Lung (tissue), 12 donors: ENCODE results near the gene TMEM179B. TPM values are rescaled to one million over a fixed set of nuclear protein-coding genes. Genes with fewer than 3 reads are reported as not detected.

Experiments used
- ATAC-seq: fragments of 200-7000 bp; cut with Tn5 transposase; one replicate; pipeline ENCODE4 v1.9.1; 2020; ENCODE audit warnings: moderate number of reproducible peaks; ENCODE audit not compliant: insufficient read depth, low FRiP score
- DNase-seq, 3 donors: peaks; one replicate each; pipeline ENCODE4 v3.0.0-alpha.2; 2013 to 2017
- H3K27ac ChIP-seq, 2 donors: one replicate each; pipeline ENCODE4 v1.5.1; 2013; ENCODE audit warnings: mild to moderate bottlenecking in 2 of 2, moderate library complexity in 2 of 2, control low read depth in 1 of 2, inconsistent platforms in 1 of 2, low read depth in 1 of 2, low read length in 1 of 2
- H3K27me3 ChIP-seq, 3 donors: one replicate each; pipeline ENCODE4 v1.5.1; 2013; ENCODE audit warnings: low read length in 2 of 3; ENCODE audit not compliant: control insufficient read depth in 3 of 3, insufficient read depth in 3 of 3
- H3K36me3 ChIP-seq, 4 donors: one replicate each; pipeline ENCODE4 v1.5.1; 2013; ENCODE audit warnings: low read length in 4 of 4, mild to moderate bottlenecking in 1 of 4, moderate library complexity in 1 of 4; ENCODE audit not compliant: control insufficient read depth in 4 of 4, insufficient read depth in 4 of 4
- H3K4me1 ChIP-seq, 5 donors: one replicate each; pipeline ENCODE4 v1.5.1; 2013; ENCODE audit warnings: low read length in 5 of 5, mild to moderate bottlenecking in 2 of 5, moderate library complexity in 1 of 5; ENCODE audit not compliant: control insufficient read depth in 5 of 5, insufficient read depth in 5 of 5
- H3K4me3 ChIP-seq: one replicate; pipeline ENCODE4 v1.5.1; 2013; ENCODE audit warnings: mild to moderate bottlenecking, control low read depth, moderate library complexity
- H3K9ac ChIP-seq, 2 donors: one replicate each; pipeline ENCODE4 v1.5.1; 2013; ENCODE audit warnings: low read length in 2 of 2, control low read depth in 1 of 2; ENCODE audit not compliant: insufficient read depth in 1 of 2
- H3K9me3 ChIP-seq, 4 donors: one replicate each; pipeline ENCODE4 v1.5.1; 2013; ENCODE audit warnings: low read length in 3 of 4, mild to moderate bottlenecking in 1 of 4, moderate library complexity in 1 of 4; ENCODE audit not compliant: control insufficient read depth in 4 of 4, insufficient read depth in 3 of 4
- WGBS, 2 donors: extraction: QIAGEN DNeasy Blood & Tissue Kit; methylation state at CpG; one replicate each; pipeline ENCODE4 v1.1.7; 2013; 5-methylcytosine and 5-hydroxymethylcytosine counted together
- polyA plus RNA-seq, 2 donors: library from polyadenylated mRNA; stranded (reverse); fragments of 200-250 nt; gene quantifications; one replicate each; pipeline ENCODE4 v1.2.1, GENCODE V29; 2013
- total RNA-seq, 2 donors: library from RNA; depleted of rRNA in 1 of 2; stranded (reverse); fragments of >200 nt in 1 of 2; gene quantifications; one replicate each; pipeline ENCODE4 v1.2.1, GENCODE V29; 2014 to 2021
- TF ChIP-seq, protein P1 (sequence below): IDR thresholded peaks from 2 replicates; pipeline ENCODE4 v1.5.1; 2012; ENCODE audit warnings: mild to moderate bottlenecking; ENCODE audit errors: control extremely low read depth, extremely low read depth
- donor health status: control.
- donor health status: control.
- donor health status: Bipolar disorder and iron deficiency.
- donor health status: healthy.
- donor health status: DM: yes; HTN: yes; CAD: no.

TMEM179B gene
- total and polyA plus RNA-seq, 4 donors = 40.0 to 87.6 (median 64.9) TPM

DNA sequence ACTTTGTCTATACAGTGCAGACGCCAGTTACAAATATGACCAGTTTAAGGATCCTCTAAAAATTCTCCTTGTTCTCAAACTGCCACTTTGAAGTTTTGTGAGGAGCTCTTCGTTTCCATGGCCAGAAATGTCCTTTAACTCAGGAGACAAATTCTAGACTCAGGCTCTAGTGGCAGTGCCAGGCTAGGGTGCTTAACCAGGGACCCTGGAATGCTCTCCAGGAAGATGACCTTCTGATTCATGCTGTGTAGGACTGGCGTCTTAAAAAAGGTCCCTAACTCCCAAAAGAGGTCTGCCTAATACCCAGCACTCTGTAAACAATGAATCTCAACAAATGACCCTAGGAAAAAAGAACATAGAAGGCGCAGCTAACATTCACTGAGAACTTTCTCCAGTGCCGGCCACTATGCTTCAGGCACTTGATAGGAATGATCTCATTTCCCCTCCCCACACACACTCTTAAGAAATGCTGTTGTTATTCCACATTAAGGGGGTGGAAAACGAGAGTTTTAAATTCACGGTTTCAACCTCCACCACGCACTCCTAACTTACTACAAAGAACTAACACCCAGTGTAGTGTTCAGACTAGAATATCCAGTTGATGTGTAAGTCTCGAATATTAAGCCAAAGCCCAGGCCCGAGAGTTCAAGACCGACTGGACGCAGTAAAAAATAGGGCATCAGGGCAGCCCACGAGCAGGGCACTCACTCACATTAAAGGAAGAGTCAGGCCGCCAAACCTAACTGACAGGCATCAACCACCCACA is 17.3 kb downstream of the TMEM179B start:
- Histone ChIP-seq H3K4me3 (peak overlapping the region; percentile 91), H3K4me1 (peaks cover 0 to 24% (median 13%) of the 10 kb centered on the region in 5 donors), H3K27ac (peak overlapping the region; percentile 97 to 98), H3K9ac (peak overlapping the region; percentile 93), H3K36me3 (peaks cover 20 to 38% (median 29%) of the 10 kb centered on the region in 4 donors), H3K9me3 (no peaks in the 10 kb centered on the region), H3K27me3 (no peaks in the 10 kb centered on the region)
- no peak for ATAC-seq
- peak; percentile 18 to 69 (median 66) for DNase-seq
- TF ChIP-seq, protein P1, sequence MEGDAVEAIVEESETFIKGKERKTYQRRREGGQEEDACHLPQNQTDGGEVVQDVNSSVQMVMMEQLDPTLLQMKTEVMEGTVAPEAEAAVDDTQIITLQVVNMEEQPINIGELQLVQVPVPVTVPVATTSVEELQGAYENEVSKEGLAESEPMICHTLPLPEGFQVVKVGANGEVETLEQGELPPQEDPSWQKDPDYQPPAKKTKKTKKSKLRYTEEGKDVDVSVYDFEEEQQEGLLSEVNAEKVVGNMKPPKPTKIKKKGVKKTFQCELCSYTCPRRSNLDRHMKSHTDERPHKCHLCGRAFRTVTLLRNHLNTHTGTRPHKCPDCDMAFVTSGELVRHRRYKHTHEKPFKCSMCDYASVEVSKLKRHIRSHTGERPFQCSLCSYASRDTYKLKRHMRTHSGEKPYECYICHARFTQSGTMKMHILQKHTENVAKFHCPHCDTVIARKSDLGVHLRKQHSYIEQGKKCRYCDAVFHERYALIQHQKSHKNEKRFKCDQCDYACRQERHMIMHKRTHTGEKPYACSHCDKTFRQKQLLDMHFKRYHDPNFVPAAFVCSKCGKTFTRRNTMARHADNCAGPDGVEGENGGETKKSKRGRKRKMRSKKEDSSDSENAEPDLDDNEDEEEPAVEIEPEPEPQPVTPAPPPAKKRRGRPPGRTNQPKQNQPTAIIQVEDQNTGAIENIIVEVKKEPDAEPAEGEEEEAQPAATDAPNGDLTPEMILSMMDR = no peak
- 2 to 5% methylated on average over 14 of the region's 14 CpGs for WGBS, 2 donors

DNA sequence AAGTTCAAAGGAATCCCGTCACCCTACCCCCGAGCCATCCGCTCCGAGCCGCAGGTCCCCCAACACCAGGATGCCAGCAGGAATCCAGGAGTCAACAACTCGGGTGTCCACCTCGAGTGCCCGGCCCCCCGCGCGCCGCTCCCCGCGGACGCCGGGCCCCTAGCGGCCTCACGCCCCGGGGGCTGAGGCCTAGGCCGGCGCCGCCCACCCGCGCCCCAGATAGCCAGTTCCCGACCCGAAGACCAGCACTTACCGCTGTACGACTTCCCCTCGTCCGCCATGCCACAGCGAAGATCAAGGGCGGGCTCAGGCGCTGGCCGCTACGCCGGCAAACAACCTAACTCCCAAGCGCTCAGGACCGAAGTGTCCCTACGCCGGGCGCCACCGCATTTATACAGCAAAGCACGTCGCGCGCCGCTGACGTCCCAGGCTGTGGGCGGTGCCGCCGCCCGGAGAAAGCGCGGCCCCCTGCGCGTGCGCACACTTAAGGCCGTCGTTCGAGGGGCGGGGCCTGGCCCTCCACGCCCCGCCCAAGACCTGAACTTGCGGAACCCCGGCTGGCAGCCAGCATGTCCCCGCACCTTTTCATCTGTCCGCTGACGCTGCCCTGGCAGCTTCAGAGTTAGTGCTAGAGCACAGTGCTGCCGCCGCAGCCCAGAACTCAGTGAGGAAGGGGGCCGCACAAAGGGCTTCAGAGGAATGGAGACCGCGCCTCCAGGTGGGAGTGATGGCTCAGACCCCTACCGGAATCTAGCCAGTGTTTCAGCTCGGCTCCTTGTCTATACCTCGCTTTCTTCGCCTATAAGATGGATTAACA is 18.1 kb downstream of the TMEM179B start, which contains the start of gene NXF1:
Gene NXF1 (minus strand): TSS at position 365 of the 817 bp plus-strand sequence. CDS start 84 bp downstream, at position 281.
- Histone ChIP-seq H3K9me3 (no peaks in the 10 kb centered on the region), H3K36me3 (peaks cover 12 to 31% (median 23%) of the 10 kb centered on the region in 4 donors), H3K27ac (peak within 1 kb of the TSS; percentile 97 to 98), H3K4me3 (peak within 1 kb of the TSS; percentile 91), H3K9ac (peak within 1 kb of the TSS; percentile 93 to 94), H3K4me1 (peaks cover 0 to 24% (median 13%) of the 10 kb centered on the region in 5 donors), H3K27me3 (no peaks in the 10 kb centered on the region)
- peak; percentile 96 for ATAC-seq
- DNase-seq = peak; percentile 96 to 98 (median 97)
- WGBS, 2 donors = 0 to 1% methylated on average over 66 to 77 of the region's 77 CpGs
- TF ChIP-seq, protein P1 = no peak

DNA sequence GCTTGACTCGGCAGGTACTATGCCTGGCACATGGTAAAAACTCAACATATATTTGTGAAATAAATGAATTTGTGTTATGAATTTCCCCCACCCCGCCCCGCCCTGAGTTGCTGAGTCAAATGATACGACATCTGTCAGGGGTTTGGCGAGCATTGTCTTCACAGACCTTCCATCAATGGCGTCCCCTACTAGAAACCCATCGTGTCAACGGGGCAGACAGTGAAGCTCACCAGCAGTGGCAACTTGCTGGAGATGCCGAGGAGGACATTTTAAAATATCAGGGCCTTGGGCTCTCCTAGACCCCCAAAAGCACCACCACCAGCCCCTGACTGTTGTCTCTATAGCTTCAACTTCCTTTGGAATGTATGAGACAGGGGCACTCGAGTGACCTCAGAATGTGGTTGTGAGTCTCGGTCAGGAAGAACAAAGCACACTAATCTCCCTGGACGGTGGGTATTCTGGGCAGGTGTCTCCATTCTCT is 18.8 kb downstream of the TMEM179B start:
- ATAC-seq = no peak

More for the DNA sequence above, 18.8 kb downstream of the TMEM179B start:
- TF ChIP-seq, protein P1 = no peak
- no peaks in the 10 kb centered on the region for H3K9me3 ChIP-seq
- peaks cover 7 to 26% (median 18%) of the 10 kb centered on the region in 4 donors for H3K36me3 ChIP-seq
- DNase-seq = peak; percentile 15 to 29 (median 19)
- no peak overlapping the region for H3K4me3 ChIP-seq
- peak overlapping the region; percentile 88 to 98 for H3K27ac ChIP-seq
- H3K27me3 ChIP-seq = no peaks in the 10 kb centered on the region
- WGBS, 2 donors = 18 to 29% methylated on average over 12 of the region's 12 CpGs
- H3K4me1 ChIP-seq = peaks cover 0 to 24% (median 13%) of the 10 kb centered on the region in 5 donors
- peak overlapping the region; percentile 73 to 94 for H3K9ac ChIP-seq
